DMS114 treated with DMSO at 0.1 percent for 48 hours (cell line): ENCODE data around the gene DRC7.
"Not testable (repeated sequence)": the region's sequence is repeated elsewhere in the genome, so short reads cannot be mapped to it uniquely, and the experiment has no call there.

Source experiments
- DNase-seq: peaks from one replicate; lab custom pipeline; 2025; ENCODE audit not compliant: unreplicated experiment; lab: John Stamatoyannopoulos, UW

DRC7 gene

DNA sequence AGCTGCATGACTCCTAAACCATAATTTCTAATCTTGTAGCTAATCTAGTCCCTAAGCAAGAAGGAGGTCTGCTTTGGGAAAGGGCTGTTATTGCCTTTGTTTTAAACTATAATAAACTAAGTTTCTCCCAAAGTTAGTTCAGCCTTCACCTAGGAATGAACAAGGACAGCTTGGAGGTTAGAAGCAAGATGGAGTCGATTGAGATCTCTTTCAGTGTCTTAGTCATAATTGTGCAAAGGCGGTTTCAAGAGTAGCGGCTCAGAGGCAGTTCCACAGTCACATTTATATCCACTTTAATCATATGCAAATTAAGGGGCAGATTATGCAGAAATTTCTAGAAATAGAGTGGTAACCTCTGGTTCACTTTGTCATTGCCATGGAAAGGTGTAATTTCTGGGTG, 17.4 kb downstream of the DRC7 start:
- no peak for DNase-seq

GRCh38 chr16:57712569-57712968, 18.0 kb downstream of the DRC7 start:
- not testable (repeated sequence) for DNase-seq

GRCh38 chr16:57713596-57713995, 19.0 kb downstream of the DRC7 start:
- no peak for DNase-seq

DNA sequence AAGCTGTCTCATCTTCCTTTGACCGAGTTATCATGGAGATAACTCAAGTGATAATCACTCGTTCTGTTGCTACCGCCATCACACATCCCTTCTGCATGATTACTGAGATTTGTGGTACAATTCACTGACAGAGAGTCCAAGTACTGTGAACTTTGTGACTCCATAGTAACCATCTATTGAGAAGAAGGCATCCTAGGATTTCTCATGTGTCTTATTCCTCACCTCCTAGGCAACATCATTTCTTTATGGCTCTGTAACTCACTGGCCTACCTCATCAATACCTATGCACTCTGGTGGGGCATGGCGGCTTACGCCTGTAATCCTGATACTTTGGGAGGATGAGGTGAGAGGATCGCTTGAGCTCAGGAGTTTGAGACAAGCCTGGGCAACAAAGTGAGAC, 19.4 kb downstream of the DRC7 start:
- no peak for DNase-seq

DNA sequence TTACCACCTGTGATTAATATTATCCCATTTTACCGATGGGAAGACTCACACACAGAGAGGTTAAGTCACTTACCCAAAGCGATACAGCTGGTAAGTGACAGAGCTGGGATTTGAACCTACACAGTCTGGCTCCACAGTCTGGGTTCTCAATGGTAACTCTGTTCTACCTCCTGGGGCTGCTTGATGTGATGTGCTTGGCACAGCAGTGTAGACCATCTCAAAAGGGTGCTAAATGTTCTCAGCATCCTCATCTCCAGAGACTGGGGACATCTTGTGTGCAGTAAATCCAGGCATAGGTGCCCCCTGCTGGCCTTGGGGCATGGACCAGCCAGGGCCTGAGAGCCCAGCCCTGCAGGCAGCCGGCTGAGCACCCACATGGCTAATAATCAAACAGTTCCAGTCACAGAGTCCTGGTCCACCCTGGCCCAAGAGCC, 25.6 kb downstream of the DRC7 start:
- DNase-seq: no peak

- DNase-seq: no peak
Measured at GRCh38 chr16:57721356-57722209, 27.0 kb downstream of the DRC7 start.

- no peak for DNase-seq
Measured at GRCh38 chr16:57722210-57722499, 27.5 kb downstream of the DRC7 start.

- no peak for DNase-seq
Measured at GRCh38 chr16:57722651-57723050, 28.0 kb downstream of the DRC7 start.

GRCh38 chr16:57723170-57723569, 28.6 kb downstream of the DRC7 start:
- no peak for DNase-seq

DNA sequence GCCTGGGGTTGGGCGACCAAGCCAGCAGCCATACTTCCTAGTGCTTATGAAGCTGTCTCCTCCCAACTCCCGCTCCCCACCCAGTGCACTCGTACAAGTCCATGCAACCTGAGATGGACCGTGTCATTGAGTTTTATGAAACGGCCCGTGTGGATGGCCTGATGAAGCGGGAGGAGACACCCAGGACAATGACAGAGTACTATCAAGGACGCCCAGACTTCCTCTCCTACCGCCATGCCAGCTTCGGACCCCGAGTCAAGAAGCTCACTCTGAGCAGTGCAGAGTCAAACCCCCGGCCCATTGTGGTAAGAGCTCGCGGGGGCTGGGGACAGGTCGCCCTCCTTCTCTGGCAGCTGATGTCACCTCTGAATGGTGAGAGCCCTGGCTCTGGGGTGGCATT, 29.9 kb downstream of the DRC7 start:
- DNase-seq: no peak

- no peak for DNase-seq
Measured at GRCh38 chr16:57725151-57725550, 30.5 kb downstream of the DRC7 start.

GRCh38 chr16:57725554-57725953, 30.9 kb downstream of the DRC7 start:
- no peak for DNase-seq

GRCh38 chr16:57725976-57726375, 31.4 kb downstream of the DRC7 start:
- no peak for DNase-seq

- no peak for DNase-seq
Measured at GRCh38 chr16:57726433-57726947, 31.9 kb downstream of the DRC7 start.

DNA sequence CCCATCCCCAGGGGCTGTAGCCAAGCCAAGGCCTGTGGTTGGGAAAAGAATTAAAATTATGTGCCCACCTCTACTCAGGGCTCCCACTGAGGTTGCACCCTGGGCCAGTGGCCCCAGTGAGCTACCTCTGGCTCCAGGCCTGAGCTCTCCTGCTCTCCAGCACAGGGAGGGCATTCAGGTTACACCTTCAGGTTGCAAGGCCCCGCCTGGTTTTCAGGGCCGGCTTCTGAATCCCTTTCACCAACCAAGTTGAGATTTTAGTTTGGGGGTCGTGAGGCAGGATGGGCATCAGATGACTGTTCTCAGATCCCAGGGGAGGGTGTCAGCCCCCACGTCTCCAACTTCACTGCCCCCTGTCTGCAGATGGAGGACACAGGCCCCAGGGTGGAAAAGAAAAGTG, 33.0 kb downstream of the DRC7 start:
- DNase-seq: no peak

GRCh38 chr16:57728336-57729181, 34.0 kb downstream of the DRC7 start:
- no peak for DNase-seq

DNA sequence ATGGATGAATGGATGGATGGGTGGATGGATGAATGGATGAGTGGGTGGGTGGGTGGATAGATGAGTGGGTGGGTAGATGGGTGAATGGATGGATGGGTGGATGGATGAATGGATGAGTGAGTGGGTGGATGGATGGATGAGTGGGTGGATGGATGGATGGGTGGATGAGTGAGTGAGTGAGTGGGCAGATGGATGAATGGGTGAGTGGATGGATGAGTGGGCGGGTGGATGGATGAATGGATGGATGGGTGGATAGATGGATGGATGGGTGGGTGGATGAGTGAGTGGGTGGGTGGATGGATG, 34.5 kb downstream of the DRC7 start:
- DNase-seq: no peak

DNA sequence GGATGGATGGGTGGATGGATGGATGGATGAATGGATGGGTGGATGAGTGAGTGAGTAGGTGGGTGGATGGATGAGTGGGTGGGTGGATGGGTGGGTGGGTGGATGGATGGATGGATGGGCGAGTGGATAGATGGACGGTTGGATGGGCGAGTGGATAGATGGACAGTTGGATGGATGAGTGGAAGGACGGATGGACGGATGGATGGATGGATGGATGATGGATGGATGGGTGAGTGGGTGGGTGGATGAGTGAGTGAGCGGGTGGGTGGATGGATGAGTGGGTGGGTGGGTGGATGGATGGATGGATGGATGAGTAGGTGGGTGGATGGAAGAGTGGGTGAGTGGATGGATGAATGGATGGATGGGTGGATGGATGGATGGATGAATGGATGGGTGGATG, 35.2 kb downstream of the DRC7 start:
- not testable (repeated sequence) for DNase-seq

- no peak for DNase-seq
Measured at GRCh38 chr16:57730771-57731730, 36.4 kb downstream of the DRC7 start.

DNA sequence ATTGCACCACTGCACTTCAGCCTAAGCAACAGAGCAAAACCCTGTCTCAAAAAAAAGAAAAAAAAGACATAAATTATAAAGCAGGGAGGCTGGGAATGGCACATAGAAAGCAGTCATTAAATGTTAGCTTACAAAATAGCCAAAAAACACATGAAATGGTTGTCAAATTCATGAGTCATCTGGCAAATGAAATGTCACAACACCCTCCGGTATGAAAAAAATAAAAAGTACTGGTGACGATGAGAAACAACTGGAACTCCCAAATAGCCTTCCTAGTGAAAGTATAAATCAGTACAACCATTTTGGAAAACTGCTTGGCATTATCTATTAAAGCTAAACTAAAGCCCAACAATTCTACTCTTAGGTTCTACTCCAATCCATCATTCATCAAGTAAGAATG, 37.4 kb downstream of the DRC7 start:
- DNase-seq: no peak

DNA sequence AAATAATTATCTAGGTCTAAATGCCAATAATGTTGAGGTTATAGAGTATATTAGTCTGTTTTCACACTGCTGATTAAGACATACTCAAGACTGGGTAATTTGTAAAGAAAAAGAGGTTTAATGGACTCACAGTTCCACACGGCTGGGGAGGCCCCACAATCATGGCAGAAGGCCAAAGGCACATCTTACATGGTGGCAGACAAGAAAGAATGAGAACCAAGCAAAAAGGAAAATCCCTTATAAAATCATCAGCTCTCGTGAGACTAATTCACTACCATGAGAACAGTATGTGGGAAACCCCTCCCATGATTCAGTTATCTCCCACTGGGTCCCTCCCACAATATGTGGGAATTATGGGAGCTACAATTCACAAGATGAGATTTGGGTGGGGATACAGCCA, 38.1 kb downstream of the DRC7 start:
- DNase-seq: no peak
